HEK293 (cell line): ENCODE results near the gene C7orf33.
A peak's percentile ranks its signal among the peaks of the same experiment; 100 is the strongest.

Experiments
- CTCF ChIA-PET: fragments of 350-600 bp; formaldehyde crosslinking; extraction: SDS; loops from one replicate; lab custom pipeline; 2021; ENCODE audit warnings: antibody characterized with exemption; lab: Yijun Ruan, JAX
- POLR2A ChIA-PET: fragments of 300-600 bp; formaldehyde crosslinking; extraction: SDS; loops from one replicate; lab custom pipeline; 2020; ENCODE audit warnings: antibody characterized with exemption, inconsistent platforms; lab: Yijun Ruan, JAX
- H3K27ac ChIP-seq: fragments of 200-500 bp; sonication (Bioruptor generic); 2 replicates; pipeline ENCODE4 v1.5.1; 2014; ENCODE audit warnings: low read depth, low read length, control low read depth, inconsistent platforms; ENCODE audit errors: extremely low read depth
- H3K36me3 ChIP-seq, 2 experiments: fragments of 200-500 bp in 1 of 2; sonication (Bioruptor generic) in 1 of 2; 1 replicate in 1 of 2; 2 replicates in 1 of 2; pipeline ENCODE4 v1.5.1; 2014 to 2017; ENCODE audit warnings: inconsistent platforms in 2 of 2, low read length in 2 of 2; ENCODE audit not compliant: control insufficient read depth in 2 of 2, insufficient read depth in 1 of 2
- H3K4me1 ChIP-seq: fragments of 200-500 bp; sonication (Bioruptor generic); 2 replicates; pipeline ENCODE4 v1.5.1; 2014; ENCODE audit warnings: mild to moderate bottlenecking, low read length, inconsistent platforms; ENCODE audit not compliant: control insufficient read depth, insufficient read depth
- H3K4me3 ChIP-seq: 2 replicates; pipeline ENCODE4 v1.5.1; 2011; ENCODE audit warnings: low read depth, mild to moderate bottlenecking, control low read depth, low read length, moderate library complexity
- H3K9me3 ChIP-seq: fragments of 200-500 bp; sonication (Bioruptor generic); 2 replicates; pipeline ENCODE4 v1.5.1; 2014; ENCODE audit warnings: low read depth, low read length, inconsistent platforms; ENCODE audit not compliant: control insufficient read depth, insufficient read depth
- GLIS1 ChIP-seq: fragments of 450-650 bp; formaldehyde crosslinking; IDR thresholded peaks from 2 replicates; pipeline ENCODE4 v1.5.1; 2016; ENCODE audit warnings: missing biosample characterization, missing genetic modification characterization
- IKZF3 ChIP-seq: fragments of 450-650 bp; IDR thresholded peaks from 2 replicates; pipeline ENCODE4 v1.5.0; 2018; ENCODE audit warnings: missing biosample characterization, mild to moderate bottlenecking, missing genetic modification characterization, moderate library complexity
- OSR2 ChIP-seq: fragments of 450-650 bp; formaldehyde crosslinking; IDR thresholded peaks from 2 replicates; pipeline ENCODE4 v1.5.1; 2016; ENCODE audit warnings: missing biosample characterization, missing genetic modification characterization
- ZFP41 ChIP-seq: fragments of 450-650 bp; formaldehyde crosslinking; IDR thresholded peaks from 2 replicates; pipeline ENCODE4 v1.5.1; 2016; ENCODE audit warnings: missing biosample characterization, missing genetic modification characterization, borderline replicate concordance
- ZNF157 ChIP-seq: fragments of 450-650 bp; formaldehyde crosslinking; IDR thresholded peaks from 2 replicates; pipeline ENCODE4 v1.5.1; 2016; ENCODE audit warnings: missing biosample characterization, missing genetic modification characterization
- ZNF311 ChIP-seq: fragments of 450-650 bp; formaldehyde crosslinking; IDR thresholded peaks from 2 replicates; pipeline ENCODE4 v1.5.1; 2017; ENCODE audit warnings: missing biosample characterization, missing genetic modification characterization, borderline replicate concordance
- ZNF37A ChIP-seq: fragments of 450-650 bp; IDR thresholded peaks from 2 replicates; pipeline ENCODE4 v1.5.1; 2018; ENCODE audit warnings: missing biosample characterization, missing genetic modification characterization
- ZNF501 ChIP-seq: fragments of 450-650 bp; formaldehyde crosslinking; IDR thresholded peaks from 2 replicates; pipeline ENCODE4 v1.5.1; 2016; ENCODE audit warnings: missing biosample characterization, missing genetic modification characterization
- ZNF596 ChIP-seq: fragments of 450-650 bp; IDR thresholded peaks from 2 replicates; pipeline ENCODE4 v1.5.0; 2018; ENCODE audit warnings: missing biosample characterization, mild to moderate bottlenecking, missing genetic modification characterization, moderate library complexity
- ZNF600 ChIP-seq: fragments of 450-650 bp; formaldehyde crosslinking; IDR thresholded peaks from 2 replicates; pipeline ENCODE4 v1.5.1; 2016; ENCODE audit warnings: missing biosample characterization, missing genetic modification characterization
- ZNF621 ChIP-seq: fragments of 450-650 bp; formaldehyde crosslinking; IDR thresholded peaks from 2 replicates; pipeline ENCODE4 v1.5.1; 2017; ENCODE audit warnings: missing biosample characterization, missing genetic modification characterization
- TF ChIP-seq, protein P1 (sequence below): fragments of 450-650 bp; formaldehyde crosslinking; IDR thresholded peaks from 2 replicates; pipeline ENCODE4 v1.5.1; 2016; ENCODE audit warnings: missing biosample characterization, missing genetic modification characterization
- TF ChIP-seq, protein P2 (sequence below): fragments of 450-650 bp; formaldehyde crosslinking; IDR thresholded peaks from 2 replicates; pipeline ENCODE4 v1.5.1; 2017; ENCODE audit warnings: missing biosample characterization, missing genetic modification characterization
- TF ChIP-seq, protein P3 (sequence below): fragments of 450-650 bp; formaldehyde crosslinking; IDR thresholded peaks from 2 replicates; pipeline ENCODE4 v1.5.1; 2016; ENCODE audit warnings: missing biosample characterization, missing genetic modification characterization, borderline replicate concordance
- TF ChIP-seq, protein P4 (sequence below): fragments of 450-650 bp; formaldehyde crosslinking; IDR thresholded peaks from 2 replicates; pipeline ENCODE4 v1.5.1; 2016; ENCODE audit warnings: missing biosample characterization, missing genetic modification characterization, borderline replicate concordance
- TF ChIP-seq, protein P5 (sequence below): fragments of 450-650 bp; formaldehyde crosslinking; IDR thresholded peaks from 2 replicates; pipeline ENCODE4 v1.5.1; 2016; ENCODE audit warnings: missing biosample characterization, missing genetic modification characterization

Gene C7orf33

DNA sequence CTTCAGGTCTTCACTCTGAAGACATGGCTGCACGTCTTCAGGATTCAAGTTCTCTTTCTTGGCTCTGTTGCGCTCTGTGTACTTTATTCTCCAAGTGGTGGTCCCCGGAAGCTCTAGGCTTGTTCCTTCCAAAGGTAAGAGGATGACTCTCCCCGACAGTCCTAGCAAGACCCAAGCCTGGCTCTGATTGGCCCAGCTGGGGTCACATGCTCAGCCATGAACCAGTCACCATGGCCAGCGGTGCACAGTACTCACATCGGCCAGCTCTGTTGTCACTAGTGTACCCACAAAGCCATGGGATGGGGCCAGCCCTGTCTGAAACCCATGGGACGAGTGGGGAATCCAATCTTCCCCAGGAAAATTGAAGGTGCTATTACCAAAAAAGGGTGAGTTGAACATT lies 5.2 kb upstream of the C7orf33 start:
- POLR2A ChIA-PET: no interaction called here
- Histone ChIP-seq H3K4me1 (no peaks in the 10 kb centered on the region), H3K27ac (no peak overlapping the region), H3K9me3 (no peaks in the 10 kb centered on the region), H3K36me3 (no peaks in the 10 kb centered on the region), H3K4me3 (no peak overlapping the region)
- CTCF ChIA-PET: interaction anchor here (2.3 kb wide), 1 partner anchor 10 kb away, joined by 11 read pairs; no protein-coding TSS in a partner anchor
- TF ChIP-seq IKZF3 (no peak), OSR2 (tag by site-specific recombination) (no peak), ZNF621 (tag by site-specific recombination) (no peak), ZFP41 (tag by site-specific recombination) (no peak), ZNF157 (tag by site-specific recombination) (no peak), GLIS1 (tag by site-specific recombination) (no peak), ZNF501 (tag by site-specific recombination) (no peak), ZNF600 (no peak), ZNF596 (no peak), ZNF37A (tag by site-specific recombination) (no peak)
- TF ChIP-seq, protein P1, sequence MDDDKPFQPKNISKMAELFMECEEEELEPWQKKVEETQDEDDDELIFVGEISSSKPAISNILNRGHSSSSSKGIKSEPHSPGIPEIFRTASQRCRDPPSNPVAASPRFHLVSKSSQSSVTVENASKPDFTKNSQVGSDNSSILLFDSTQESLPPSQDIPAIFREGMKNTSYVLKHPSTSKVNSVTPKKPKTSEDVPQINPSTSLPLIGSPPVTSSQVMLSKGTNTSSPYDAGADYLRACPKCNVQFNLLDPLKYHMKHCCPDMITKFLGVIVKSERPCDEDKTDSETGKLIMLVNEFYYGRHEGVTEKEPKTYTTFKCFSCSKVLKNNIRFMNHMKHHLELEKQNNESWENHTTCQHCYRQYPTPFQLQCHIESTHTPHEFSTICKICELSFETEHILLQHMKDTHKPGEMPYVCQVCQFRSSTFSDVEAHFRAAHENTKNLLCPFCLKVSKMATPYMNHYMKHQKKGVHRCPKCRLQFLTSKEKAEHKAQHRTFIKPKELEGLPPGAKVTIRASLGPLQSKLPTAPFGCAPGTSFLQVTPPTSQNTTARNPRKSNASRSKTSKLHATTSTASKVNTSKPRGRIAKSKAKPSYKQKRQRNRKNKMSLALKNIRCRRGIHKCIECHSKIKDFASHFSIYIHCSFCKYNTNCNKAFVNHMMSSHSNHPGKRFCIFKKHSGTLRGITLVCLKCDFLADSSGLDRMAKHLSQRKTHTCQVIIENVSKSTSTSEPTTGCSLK: no peak
- TF ChIP-seq, protein P2, sequence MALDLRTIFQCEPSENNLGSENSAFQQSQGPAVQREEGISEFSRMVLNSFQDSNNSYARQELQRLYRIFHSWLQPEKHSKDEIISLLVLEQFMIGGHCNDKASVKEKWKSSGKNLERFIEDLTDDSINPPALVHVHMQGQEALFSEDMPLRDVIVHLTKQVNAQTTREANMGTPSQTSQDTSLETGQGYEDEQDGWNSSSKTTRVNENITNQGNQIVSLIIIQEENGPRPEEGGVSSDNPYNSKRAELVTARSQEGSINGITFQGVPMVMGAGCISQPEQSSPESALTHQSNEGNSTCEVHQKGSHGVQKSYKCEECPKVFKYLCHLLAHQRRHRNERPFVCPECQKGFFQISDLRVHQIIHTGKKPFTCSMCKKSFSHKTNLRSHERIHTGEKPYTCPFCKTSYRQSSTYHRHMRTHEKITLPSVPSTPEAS (tag by site-specific recombination): no peak
- TF ChIP-seq, protein P3, sequence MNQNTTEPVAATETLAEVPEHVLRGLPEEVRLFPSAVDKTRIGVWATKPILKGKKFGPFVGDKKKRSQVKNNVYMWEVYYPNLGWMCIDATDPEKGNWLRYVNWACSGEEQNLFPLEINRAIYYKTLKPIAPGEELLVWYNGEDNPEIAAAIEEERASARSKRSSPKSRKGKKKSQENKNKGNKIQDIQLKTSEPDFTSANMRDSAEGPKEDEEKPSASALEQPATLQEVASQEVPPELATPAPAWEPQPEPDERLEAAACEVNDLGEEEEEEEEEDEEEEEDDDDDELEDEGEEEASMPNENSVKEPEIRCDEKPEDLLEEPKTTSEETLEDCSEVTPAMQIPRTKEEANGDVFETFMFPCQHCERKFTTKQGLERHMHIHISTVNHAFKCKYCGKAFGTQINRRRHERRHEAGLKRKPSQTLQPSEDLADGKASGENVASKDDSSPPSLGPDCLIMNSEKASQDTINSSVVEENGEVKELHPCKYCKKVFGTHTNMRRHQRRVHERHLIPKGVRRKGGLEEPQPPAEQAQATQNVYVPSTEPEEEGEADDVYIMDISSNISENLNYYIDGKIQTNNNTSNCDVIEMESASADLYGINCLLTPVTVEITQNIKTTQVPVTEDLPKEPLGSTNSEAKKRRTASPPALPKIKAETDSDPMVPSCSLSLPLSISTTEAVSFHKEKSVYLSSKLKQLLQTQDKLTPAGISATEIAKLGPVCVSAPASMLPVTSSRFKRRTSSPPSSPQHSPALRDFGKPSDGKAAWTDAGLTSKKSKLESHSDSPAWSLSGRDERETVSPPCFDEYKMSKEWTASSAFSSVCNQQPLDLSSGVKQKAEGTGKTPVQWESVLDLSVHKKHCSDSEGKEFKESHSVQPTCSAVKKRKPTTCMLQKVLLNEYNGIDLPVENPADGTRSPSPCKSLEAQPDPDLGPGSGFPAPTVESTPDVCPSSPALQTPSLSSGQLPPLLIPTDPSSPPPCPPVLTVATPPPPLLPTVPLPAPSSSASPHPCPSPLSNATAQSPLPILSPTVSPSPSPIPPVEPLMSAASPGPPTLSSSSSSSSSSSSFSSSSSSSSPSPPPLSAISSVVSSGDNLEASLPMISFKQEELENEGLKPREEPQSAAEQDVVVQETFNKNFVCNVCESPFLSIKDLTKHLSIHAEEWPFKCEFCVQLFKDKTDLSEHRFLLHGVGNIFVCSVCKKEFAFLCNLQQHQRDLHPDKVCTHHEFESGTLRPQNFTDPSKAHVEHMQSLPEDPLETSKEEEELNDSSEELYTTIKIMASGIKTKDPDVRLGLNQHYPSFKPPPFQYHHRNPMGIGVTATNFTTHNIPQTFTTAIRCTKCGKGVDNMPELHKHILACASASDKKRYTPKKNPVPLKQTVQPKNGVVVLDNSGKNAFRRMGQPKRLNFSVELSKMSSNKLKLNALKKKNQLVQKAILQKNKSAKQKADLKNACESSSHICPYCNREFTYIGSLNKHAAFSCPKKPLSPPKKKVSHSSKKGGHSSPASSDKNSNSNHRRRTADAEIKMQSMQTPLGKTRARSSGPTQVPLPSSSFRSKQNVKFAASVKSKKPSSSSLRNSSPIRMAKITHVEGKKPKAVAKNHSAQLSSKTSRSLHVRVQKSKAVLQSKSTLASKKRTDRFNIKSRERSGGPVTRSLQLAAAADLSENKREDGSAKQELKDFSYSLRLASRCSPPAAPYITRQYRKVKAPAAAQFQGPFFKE: no peak
- TF ChIP-seq, protein P4, sequence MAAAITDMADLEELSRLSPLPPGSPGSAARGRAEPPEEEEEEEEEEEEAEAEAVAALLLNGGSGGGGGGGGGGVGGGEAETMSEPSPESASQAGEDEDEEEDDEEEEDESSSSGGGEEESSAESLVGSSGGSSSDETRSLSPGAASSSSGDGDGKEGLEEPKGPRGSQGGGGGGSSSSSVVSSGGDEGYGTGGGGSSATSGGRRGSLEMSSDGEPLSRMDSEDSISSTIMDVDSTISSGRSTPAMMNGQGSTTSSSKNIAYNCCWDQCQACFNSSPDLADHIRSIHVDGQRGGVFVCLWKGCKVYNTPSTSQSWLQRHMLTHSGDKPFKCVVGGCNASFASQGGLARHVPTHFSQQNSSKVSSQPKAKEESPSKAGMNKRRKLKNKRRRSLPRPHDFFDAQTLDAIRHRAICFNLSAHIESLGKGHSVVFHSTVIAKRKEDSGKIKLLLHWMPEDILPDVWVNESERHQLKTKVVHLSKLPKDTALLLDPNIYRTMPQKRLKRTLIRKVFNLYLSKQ (tag by site-specific recombination): no peak
- TF ChIP-seq, protein P5, sequence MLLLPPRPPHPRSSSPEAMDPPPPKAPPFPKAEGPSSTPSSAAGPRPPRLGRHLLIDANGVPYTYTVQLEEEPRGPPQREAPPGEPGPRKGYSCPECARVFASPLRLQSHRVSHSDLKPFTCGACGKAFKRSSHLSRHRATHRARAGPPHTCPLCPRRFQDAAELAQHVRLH (tag by site-specific recombination): no peak

DNA sequence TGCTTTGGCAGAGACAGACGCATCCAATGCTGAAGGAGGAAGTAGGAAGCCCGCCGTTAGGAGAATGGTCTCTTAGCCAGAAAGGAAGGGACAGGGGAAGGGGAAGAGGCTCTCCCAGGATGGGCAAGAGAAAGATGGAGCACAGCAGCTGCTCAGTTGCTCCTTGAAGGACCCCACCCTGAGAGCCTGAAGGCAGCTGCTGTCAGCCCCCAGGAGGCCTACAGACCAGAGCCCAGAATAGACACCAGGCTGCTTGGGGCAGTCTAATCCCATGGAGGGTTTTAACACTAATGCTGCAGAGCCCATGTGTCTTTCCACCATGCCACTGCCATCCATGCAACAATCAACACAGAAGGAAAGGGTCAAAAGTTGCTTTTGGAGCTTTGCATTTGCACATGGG lies 3.5 kb upstream of the C7orf33 start:
- H3K9me3 ChIP-seq: no peaks in the 10 kb centered on the region
- H3K36me3 ChIP-seq: no peaks in the 10 kb centered on the region
- H3K27ac ChIP-seq: no peak overlapping the region
- H3K4me1 ChIP-seq: no peaks in the 10 kb centered on the region
- no peak overlapping the region for H3K4me3 ChIP-seq
- TF ChIP-seq ZNF311 (no peak), GLIS1 (tag by site-specific recombination) (0 out of 2 replicates have a peak, but pooled peaks have one; percentile 27)
- TF ChIP-seq, all 188 proteins: peak for 1
- ChIA-PET POLR2A (no interaction called here), CTCF (no interaction called here)
